Mucosa of rectum (tissue), 2 donors: ENCODE measurements around the gene NSF.
"Not testable (repeated sequence)": the region's sequence is repeated elsewhere in the genome, so short reads cannot be mapped to it uniquely, and the experiment has no call there.

Experiments
- H3K27ac ChIP-seq, 2 donors: one replicate each; pipeline ENCODE4 v1.7.0; 2013; ENCODE audit warnings: inconsistent platforms in 2 of 2, low read depth in 2 of 2, low read length in 2 of 2
- H3K27me3 ChIP-seq, 2 donors: one replicate each; pipeline ENCODE4 v1.7.0; 2013; ENCODE audit warnings: low read length in 2 of 2; ENCODE audit not compliant: control insufficient read depth in 2 of 2, insufficient read depth in 2 of 2
- H3K36me3 ChIP-seq, 2 donors: one replicate each; pipeline ENCODE4 v1.7.0; 2013; ENCODE audit warnings: low read length in 2 of 2; ENCODE audit not compliant: control insufficient read depth in 2 of 2, insufficient read depth in 2 of 2
- H3K4me1 ChIP-seq, 2 donors: one replicate each; pipeline ENCODE4 v1.7.0; 2013; ENCODE audit warnings: low read length in 2 of 2, mild to moderate bottlenecking in 1 of 2; ENCODE audit not compliant: control insufficient read depth in 2 of 2, insufficient read depth in 2 of 2
- H3K4me3 ChIP-seq, 2 donors: one replicate each; pipeline ENCODE4 v1.7.0; 2013; ENCODE audit warnings: low read length in 2 of 2
- H3K9ac ChIP-seq, 2 donors: one replicate each; pipeline ENCODE4 v1.7.0; 2013; ENCODE audit warnings: low read length in 2 of 2, low read depth in 1 of 2, mild to moderate bottlenecking in 1 of 2
- H3K9me3 ChIP-seq, 2 donors: one replicate each; pipeline ENCODE4 v1.7.0; 2013; ENCODE audit warnings: low read length in 2 of 2; ENCODE audit not compliant: control insufficient read depth in 2 of 2
- donor health status: healthy.
- donor health status: Normal muscosa, but diverticular disease.

The NSF gene

DNA sequence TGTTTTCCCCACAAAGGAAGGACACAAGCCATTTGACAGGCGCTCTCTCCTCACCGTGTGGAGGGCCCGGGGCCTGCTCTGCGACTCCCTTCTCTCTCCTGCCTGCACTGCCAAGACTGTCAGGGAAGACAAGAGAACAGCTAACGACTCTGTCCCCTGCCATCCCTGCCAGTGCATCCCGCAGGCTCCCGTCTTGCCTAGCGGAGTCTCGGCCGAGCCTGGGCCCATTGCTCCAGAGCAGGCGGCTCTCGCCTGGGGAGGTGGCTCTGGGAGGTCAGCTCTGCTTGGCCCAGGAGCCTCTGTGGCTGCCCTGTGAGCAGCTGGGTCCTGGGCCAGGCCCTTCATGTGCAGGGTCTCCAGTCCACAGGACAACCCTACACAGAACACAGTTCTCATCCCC is 175.0 kb downstream of the NSF start:
- H3K27ac ChIP-seq: no peak overlapping the region
- no peaks in the 10 kb centered on the region for H3K36me3 ChIP-seq
- no peaks in the 10 kb centered on the region for H3K9me3 ChIP-seq
- peaks cover 0 to 6% of the 10 kb centered on the region in 2 donors for H3K27me3 ChIP-seq
- H3K9ac ChIP-seq: no peak overlapping the region
- H3K4me3 ChIP-seq: no peak overlapping the region
- H3K4me1 ChIP-seq: peaks cover 0 to 3% of the 10 kb centered on the region in 2 donors

DNA sequence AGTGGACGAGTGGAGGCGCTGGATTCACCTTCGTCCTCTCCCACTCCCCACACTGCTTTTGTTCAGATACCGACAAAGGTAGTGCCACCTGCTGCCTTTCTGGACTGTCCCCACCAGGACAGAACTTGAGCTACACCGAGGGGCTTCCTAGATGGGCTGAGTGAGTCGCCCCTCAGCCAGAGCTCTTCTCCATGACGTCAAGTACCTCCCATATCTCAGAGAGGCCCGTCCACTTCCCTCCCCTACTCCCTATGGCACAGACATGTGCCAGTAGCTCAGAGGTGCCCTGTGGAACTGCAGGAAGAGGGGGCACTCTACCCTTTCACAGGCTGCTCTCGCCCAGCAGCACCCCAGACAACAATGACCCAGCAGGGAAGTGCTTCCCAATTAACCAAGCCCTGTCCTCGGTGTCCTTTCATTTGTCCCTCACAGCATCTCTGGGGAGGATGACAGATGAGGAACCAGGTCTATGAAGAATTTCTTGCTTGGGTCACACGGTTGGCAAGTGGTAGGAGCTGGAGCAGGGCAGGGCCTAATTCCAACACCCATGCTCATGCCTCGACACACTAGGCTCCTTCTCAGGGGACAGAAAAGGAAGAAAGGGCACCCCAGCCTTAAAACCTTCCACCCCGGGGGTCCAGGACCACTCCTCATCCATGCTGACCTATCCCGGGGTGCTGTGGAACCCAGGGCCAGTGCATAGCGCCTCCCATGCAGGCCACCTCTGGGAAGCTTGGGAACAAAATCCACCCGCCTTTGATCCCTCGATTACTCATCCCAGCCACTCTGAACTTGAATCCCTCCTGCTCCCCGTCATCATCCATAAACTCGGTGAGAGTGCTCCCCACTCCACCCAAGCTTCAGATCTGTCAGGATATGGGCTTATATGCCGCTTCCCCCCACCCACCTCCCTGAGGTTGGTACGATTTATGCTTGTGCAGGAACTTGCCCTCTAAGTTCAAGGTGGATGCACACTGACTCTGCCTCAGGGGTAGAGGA is 176.3 kb downstream of the NSF start:
- H3K9ac ChIP-seq: no peak overlapping the region
- no peaks in the 10 kb centered on the region for H3K9me3 ChIP-seq
- H3K27me3 ChIP-seq: peaks cover 0 to 9% of the 10 kb centered on the region in 2 donors

DNA sequence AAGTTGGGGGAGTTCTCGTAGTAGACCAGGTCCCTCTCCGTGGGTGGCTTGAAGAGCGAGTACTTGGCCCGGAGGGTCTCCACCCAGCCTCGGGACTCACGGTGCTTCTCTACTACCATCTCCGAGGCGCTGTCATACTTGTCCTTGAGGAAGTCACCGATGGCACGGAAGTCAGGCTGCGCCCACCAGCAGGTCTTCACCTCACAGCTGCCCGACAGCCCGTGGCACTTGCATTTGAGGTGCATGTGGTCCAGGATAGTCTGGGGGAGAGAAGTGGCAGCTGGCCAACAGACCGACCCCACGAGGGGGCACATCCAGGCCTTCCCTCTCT is 178.0 kb downstream of the NSF start:
- Histone ChIP-seq H3K36me3 (no peaks in the 10 kb centered on the region), H3K9ac (no peak overlapping the region), H3K4me3 (no peak overlapping the region), H3K27ac (no peak overlapping the region), H3K4me1 (peaks cover 3 to 6% of the 10 kb centered on the region in 2 donors), H3K27me3 (peaks cover 0 to 9% of the 10 kb centered on the region in 2 donors), H3K9me3 (no peaks in the 10 kb centered on the region)

More for the DNA sequence above, 176.3 kb downstream of the NSF start:
- no peaks in the 10 kb centered on the region for H3K36me3 ChIP-seq
- H3K4me1 ChIP-seq: peaks cover 0 to 3% of the 10 kb centered on the region in 2 donors
- no peak overlapping the region for H3K27ac ChIP-seq
- H3K4me3 ChIP-seq: no peak overlapping the region

DNA sequence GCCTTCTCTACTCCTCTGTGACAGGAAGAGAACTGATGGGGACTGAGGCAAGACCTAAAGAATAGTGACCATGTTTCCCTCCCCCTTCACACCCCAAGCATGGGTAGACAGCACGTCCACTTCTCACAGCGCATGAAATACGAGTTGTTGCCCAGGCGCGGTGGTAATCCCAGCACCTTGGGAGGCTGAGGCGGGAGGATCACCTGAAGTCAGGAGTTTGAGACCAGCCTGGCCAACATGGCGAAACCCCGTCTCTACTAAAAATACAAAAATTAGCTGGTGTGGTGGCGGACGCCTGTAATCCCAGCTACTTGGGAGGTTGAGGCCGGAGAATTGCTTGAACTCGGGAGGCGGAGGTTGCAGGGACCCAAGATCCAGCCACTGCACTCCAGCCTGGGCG is 178.4 kb downstream of the NSF start:
- not testable (repeated sequence) for H3K9me3 ChIP-seq, H3K27ac ChIP-seq, H3K4me1 ChIP-seq, H3K9ac ChIP-seq, H3K27me3 ChIP-seq, H3K4me3 ChIP-seq, H3K36me3 ChIP-seq

DNA sequence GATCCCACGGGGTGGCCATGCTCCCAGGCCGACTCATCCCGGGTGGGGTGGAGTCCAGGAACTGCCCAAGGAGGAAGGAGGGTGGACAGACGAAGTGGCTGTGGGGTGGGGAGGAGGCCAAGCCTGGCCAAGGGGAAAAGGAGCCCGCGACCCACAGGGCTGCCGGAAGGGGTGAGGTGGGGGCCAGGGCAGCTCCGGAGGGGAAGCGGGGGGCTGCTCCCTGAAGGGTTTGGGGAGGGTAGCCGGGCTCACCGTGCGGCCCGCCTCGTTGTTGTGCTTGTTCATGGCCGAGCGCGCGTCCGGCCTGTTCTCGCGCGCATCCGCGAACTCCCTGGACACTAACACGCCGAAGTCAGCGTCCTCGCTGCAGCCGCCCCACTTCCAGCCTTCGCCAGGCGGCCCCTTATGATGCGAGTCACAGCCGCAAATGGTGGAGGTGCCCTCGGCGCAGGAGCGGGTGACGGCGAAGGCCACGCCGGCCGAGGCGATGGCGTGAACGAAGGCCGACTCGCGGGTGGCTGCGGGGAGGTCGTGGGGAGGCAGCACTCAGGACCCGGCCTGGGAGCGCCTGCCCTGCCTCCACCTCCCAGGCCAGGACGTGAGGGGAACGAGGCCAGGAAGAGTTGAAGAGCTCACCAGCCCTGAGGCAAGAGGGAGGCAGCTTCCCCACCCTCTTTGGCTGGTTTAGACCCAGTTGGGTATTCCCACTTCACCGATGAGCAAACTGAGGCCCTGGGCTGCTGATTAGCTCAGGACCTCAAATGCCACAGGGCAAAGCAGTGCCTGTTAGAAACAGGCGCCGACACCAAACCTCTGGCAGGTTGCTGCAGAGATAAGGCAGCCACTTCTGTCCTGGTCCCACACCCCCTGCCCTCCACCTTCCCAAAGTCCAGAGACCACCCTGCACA is 179.3 kb downstream of the NSF start:
- Histone ChIP-seq H3K4me1 (peaks cover 3 to 6% of the 10 kb centered on the region in 2 donors), H3K27ac (no peak overlapping the region), H3K9ac (no peak overlapping the region), H3K27me3 (peaks cover 0 to 9% of the 10 kb centered on the region in 2 donors), H3K4me3 (peak overlapping the region in 1 of 2 donors; percentile 13), H3K36me3 (no peaks in the 10 kb centered on the region), H3K9me3 (no peaks in the 10 kb centered on the region)

DNA sequence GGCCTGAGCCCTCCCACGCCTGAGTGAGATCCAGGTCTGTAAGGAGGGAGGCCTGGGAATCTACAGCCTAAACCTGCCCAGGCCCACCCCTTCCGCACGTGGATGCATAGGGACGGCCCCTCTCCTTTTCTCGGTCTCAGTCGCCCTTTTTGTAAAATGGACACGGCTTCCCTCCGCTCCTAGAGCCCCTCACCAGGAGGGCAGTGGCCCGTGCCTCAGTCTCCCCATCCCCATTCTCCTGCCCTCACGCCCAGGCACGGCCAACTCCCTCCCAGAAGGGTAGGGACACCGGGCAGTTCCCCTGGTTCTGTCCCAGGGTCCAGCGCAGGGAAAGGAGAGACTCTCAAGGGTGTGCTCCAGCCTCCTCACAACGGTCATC is 180.0 kb downstream of the NSF start:
- H3K4me1 ChIP-seq: peaks cover 3 to 6% of the 10 kb centered on the region in 2 donors
- peak overlapping the region in 1 of 2 donors; percentile 41 for H3K4me3 ChIP-seq
- no peak overlapping the region for H3K27ac ChIP-seq
- no peaks in the 10 kb centered on the region for H3K36me3 ChIP-seq
- H3K27me3 ChIP-seq: peaks cover 0 to 9% of the 10 kb centered on the region in 2 donors
- H3K9me3 ChIP-seq: no peaks in the 10 kb centered on the region
- no peak overlapping the region for H3K9ac ChIP-seq

DNA sequence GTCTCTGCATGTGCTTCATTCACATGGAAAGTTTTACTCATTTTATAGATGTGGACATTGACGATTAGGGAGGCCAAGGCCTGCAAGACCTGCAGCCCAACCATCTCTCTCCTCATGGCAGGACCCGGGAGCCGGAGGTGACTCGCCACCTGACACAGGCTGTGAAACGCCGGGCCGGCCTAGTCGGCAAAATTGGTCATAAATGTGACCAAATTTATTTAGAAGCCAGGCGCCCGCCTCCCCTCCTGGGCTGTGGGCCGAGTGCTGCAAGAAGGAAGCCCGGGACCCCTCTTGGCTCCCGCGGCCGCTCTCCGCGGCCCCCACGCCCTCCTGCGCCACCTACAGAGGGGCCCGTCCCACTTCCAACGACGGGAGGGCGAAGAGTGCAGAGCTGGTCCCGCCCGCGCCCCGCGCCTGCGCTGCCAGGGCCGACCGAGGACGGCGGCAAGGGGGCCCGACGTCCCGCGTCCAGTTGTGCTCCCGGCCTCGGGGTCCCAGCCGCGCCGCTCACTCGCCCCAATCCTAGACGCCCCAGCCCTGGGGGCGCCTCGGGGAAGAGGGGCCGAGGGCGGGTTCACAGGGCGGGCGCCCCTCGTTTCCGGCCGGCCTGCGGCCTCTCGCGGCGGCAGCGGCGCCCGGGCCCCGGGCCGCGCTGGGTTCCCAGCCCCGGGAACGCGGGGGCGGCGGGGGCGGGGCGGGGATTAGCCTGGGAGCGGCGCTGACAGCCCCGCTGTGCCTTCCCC is 180.5 kb downstream of the NSF start:
- no peaks in the 10 kb centered on the region for H3K9me3 ChIP-seq
- H3K27ac ChIP-seq: no peak overlapping the region
- peaks cover 0 to 9% of the 10 kb centered on the region in 2 donors for H3K27me3 ChIP-seq
- H3K4me1 ChIP-seq: peaks cover 3 to 6% of the 10 kb centered on the region in 2 donors
- peak overlapping the region; percentile 41 to 47 for H3K4me3 ChIP-seq
- H3K36me3 ChIP-seq: no peaks in the 10 kb centered on the region
- no peak overlapping the region for H3K9ac ChIP-seq

DNA sequence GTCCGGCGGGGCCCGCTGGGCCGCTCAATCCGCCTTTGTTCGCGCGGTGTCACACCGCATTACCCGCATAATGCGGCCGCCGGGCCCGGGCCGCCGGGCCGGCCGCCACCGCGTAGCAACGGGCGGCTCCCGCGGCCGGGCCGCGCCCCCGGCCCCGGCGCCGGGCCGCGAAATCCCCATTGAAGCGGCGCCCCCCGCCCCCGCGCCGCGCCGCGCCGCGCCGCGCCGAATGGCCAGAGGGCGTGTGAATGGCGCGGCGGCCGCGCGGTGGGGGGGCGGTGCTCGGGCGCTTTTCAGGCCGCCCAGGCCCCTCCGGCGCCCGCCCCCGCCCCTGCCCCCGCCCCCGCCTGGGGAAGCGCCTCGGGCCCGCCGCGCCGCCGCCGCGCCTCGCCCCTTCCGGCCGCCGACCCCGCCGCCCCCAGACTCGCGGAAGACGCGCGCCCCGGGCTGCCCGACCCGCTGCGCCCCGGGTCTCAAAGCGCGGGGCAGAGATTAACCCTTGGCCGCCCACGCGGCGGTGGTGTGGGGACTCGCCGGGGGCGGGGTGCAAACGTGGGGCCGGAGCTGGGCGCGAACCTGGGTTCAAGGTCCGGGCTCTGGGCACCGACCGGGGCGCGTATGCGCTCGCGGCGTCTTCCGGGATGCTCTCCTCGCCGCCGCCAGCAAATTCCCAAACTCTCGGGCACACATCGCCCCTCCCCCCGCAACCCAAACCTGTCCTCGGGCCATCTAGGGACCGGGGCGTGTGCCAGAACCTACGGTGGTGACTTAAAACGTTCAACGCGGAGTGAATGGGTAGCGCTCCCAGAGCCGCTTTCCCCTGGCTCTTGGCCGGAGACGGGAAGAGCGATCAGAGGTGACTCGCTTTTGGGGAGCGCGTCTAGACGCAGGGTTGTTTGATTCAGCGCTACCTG is 181.3 kb downstream of the NSF start:
- H3K27me3 ChIP-seq: peaks cover 0 to 9% of the 10 kb centered on the region in 2 donors

More for the DNA sequence above, 181.3 kb downstream of the NSF start:
- Histone ChIP-seq H3K27ac (no peak overlapping the region), H3K9ac (peak overlapping the region in 1 of 2 donors; percentile 18), H3K4me1 (peaks cover 3 to 6% of the 10 kb centered on the region in 2 donors), H3K4me3 (peak overlapping the region; percentile 28 to 59), H3K36me3 (no peaks in the 10 kb centered on the region), H3K9me3 (no peaks in the 10 kb centered on the region)
